ENCODE data around the gene NAP1L1. TPM values are rescaled to one million over a fixed set of nuclear protein-coding genes. Genes with fewer than 3 reads are reported as not detected.

Gene NAP1L1
- 100 to 1,000 TPM in 3 of 6 donors, 10 to 100 TPM in 3; 69.4 to 188 (median 110) TPM for total RNA-seq
- 100 to 1,000 TPM in 1 of 2 donors, 10 to 100 TPM in 1; 81.7 to 134 TPM for polyA plus RNA-seq

GRCh38 chr12:76083904-76084862 is at the start of gene NAP1L1:
Gene NAP1L1, minus strand, starts transcription at chr12:76084685. Its CDS starts 10,466 bp downstream, at chr12:76074219.
- H3K4me1 ChIP-seq, result peaks cover 0 to 20% (median 8%) of the 10 kb centered on the region in 3 donors
- peak within 1 kb of the TSS; percentile 65 to 93 (median 87) for H3K4me3 ChIP-seq
- ATAC-seq (peak; percentile 92 to 97 (median 94)), FAIRE-seq (no peak), DNase-seq (peak; percentile 94 to 98 (median 96))
- WGBS, 2 donors, result 1% methylated on average over 78 to 100 of the region's 100 CpGs
- H3K27ac ChIP-seq, result peak within 1 kb of the TSS; percentile 83 to 96 (median 95)
- intact Hi-C loops (cut with DNase I), result no loop called here
- no peaks in the 10 kb centered on the region for H3K9me3 ChIP-seq
- no peak for TF ChIP-seq CTCF (IDR thresholded peaks at IDR 0.05)
- H3K27me3 ChIP-seq, result no peaks in the 10 kb centered on the region
- no peaks in the 10 kb centered on the region for H3K36me3 ChIP-seq

DNA sequence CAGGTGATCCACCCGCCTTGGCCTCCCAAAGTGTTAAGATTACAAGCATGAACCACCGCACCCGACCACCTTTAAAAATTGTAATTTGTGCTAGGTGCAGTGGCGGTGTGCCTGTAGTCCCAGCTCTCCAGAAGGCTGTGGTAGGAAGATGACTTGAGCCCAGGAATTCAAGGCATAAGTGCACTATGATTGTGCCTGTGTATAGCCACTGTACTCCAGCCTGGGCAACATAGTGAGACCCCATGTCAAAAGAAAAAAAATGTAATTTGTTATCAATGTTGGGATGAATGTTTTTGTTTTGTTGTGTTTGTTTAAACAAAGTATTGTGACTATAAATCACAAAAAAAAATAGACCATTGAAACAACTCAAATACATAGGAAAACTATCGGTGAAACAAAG is 43.1 kb upstream of the NAP1L1 start:
- Histone ChIP-seq H3K4me1 (no peaks in the 10 kb centered on the region), H3K27ac (no peak overlapping the region), H3K27me3 (no peaks in the 10 kb centered on the region), H3K9me3 (no peaks in the 10 kb centered on the region), H3K36me3 (no peaks in the 10 kb centered on the region), H3K4me3 (no peak overlapping the region)
- no peak for FAIRE-seq
- 89 to 92% methylated on average over 5 of the region's 5 CpGs for WGBS, 2 donors
- no peak for DNase-seq
- intact Hi-C loops (cut with DNase I), result no loop called here
- TF ChIP-seq CTCF (IDR thresholded peaks at IDR 0.05), result no peak
- no peak for ATAC-seq

- no peak for DNase-seq
- FAIRE-seq, result no peak
- 68 to 72% methylated on average over 5 of the region's 5 CpGs for WGBS, 2 donors
Measured at GRCh38 chr12:76124456-76124855, 40.0 kb upstream of the NAP1L1 start.

GRCh38 chr12:76123259-76124212 is 39.1 kb upstream of the NAP1L1 start:
- Histone ChIP-seq H3K27me3 (no peaks in the 10 kb centered on the region), H3K9me3 (no peaks in the 10 kb centered on the region), H3K4me1 (no peaks in the 10 kb centered on the region), H3K36me3 (no peaks in the 10 kb centered on the region), H3K27ac (no peak overlapping the region), H3K4me3 (no peak overlapping the region)
- intact Hi-C loops (cut with DNase I), result no loop called here
- FAIRE-seq (no peak), ATAC-seq (no peak), DNase-seq (no peak)
- WGBS, 2 donors, result 25 to 32% methylated on average over 4 of the region's 4 CpGs
- no peak for TF ChIP-seq CTCF (IDR thresholded peaks at IDR 0.05)

More at GRCh38 chr12:76124456-76124855, 40.0 kb upstream of the NAP1L1 start:
- H3K4me3 ChIP-seq, result no peak overlapping the region
- no peaks in the 10 kb centered on the region for H3K36me3 ChIP-seq
- no peaks in the 10 kb centered on the region for H3K9me3 ChIP-seq
- no peaks in the 10 kb centered on the region for H3K4me1 ChIP-seq
- ATAC-seq, result no peak
- intact Hi-C loops (cut with DNase I), result no loop called here
- no peak overlapping the region for H3K27ac ChIP-seq
- no peaks in the 10 kb centered on the region for H3K27me3 ChIP-seq
- TF ChIP-seq CTCF (IDR thresholded peaks at IDR 0.05), result no peak

Measured in pancreas (tissue), 10 donors.